ENCODE measurements around the gene CCNY.
"Not testable (repeated sequence)": the region's sequence is repeated elsewhere in the genome, so short reads cannot be mapped to it uniquely, and the experiment has no call there.

Gene CCNY

DNA sequence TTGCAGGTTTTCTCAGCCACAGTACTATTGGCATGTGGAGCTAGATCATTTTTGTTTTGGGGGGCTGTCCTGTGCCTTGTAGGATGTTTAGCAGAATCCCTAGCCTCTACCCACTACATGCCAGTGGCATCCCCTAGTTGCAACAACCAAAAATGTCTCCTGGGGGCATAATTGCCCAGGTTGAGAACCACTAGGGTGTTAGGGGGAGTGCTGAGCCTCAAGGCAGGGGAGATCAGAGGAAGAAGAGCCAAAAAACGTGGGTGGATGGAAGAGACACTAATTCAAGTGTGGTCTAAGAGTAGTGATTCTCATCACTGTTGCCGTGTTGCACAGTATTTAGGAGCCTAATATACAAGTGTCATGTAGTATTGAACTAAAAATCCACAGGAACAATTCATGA, 31.7 kb upstream of the CCNY start:
- no peaks in the 10 kb centered on the region for H3K4me1 ChIP-seq (ENCODE audit: control insufficient read depth in 1 of 2, insufficient read depth in 1 of 2, low read depth in 1 of 2, low read length in 1 of 2)
- H3K4me3 ChIP-seq (ENCODE audit: low read depth in 1 of 2, low read length in 1 of 2), result no peak overlapping the region
- no peaks in the 10 kb centered on the region for H3K36me3 ChIP-seq
- H3K9me3 ChIP-seq, result no peaks in the 10 kb centered on the region
- no peak overlapping the region for H3K27ac ChIP-seq
- TF ChIP-seq, protein P1, sequence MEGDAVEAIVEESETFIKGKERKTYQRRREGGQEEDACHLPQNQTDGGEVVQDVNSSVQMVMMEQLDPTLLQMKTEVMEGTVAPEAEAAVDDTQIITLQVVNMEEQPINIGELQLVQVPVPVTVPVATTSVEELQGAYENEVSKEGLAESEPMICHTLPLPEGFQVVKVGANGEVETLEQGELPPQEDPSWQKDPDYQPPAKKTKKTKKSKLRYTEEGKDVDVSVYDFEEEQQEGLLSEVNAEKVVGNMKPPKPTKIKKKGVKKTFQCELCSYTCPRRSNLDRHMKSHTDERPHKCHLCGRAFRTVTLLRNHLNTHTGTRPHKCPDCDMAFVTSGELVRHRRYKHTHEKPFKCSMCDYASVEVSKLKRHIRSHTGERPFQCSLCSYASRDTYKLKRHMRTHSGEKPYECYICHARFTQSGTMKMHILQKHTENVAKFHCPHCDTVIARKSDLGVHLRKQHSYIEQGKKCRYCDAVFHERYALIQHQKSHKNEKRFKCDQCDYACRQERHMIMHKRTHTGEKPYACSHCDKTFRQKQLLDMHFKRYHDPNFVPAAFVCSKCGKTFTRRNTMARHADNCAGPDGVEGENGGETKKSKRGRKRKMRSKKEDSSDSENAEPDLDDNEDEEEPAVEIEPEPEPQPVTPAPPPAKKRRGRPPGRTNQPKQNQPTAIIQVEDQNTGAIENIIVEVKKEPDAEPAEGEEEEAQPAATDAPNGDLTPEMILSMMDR (IDR thresholded peaks at IDR 0.05), result no peak
- peaks cover 30% of the 10 kb centered on the region for H3K27me3 ChIP-seq

DNA sequence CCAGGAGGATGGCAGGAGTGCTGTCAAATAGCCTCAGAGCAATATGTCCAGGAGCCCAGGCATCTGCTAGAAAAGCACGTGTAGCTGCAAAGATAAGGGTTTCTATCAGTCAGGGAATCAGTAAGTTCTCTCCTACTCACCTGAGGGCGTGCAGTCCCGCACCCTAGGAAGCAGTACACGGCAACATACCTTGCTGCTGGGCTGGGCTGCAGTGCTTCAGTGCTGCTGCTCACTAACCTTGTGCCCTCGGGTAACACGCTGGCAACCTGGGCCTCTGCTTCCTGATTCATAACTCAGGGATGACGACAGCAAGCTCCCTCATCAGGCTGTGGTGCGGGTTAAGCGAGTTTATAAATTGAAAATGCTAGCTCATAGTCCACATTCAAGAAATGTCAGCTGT, 29.5 kb upstream of the CCNY start:
- TF ChIP-seq, protein P1 (IDR thresholded peaks at IDR 0.05), result no peak
- H3K9me3 ChIP-seq, result no peaks in the 10 kb centered on the region
- no peaks in the 10 kb centered on the region for H3K36me3 ChIP-seq
- no peak overlapping the region for H3K4me3 ChIP-seq (ENCODE audit: low read depth in 1 of 2, low read length in 1 of 2)
- no peak overlapping the region for H3K27ac ChIP-seq
- H3K4me1 ChIP-seq (ENCODE audit: control insufficient read depth in 1 of 2, insufficient read depth in 1 of 2, low read depth in 1 of 2, low read length in 1 of 2), result no peaks in the 10 kb centered on the region
- H3K27me3 ChIP-seq, result peaks cover 31% of the 10 kb centered on the region

DNA sequence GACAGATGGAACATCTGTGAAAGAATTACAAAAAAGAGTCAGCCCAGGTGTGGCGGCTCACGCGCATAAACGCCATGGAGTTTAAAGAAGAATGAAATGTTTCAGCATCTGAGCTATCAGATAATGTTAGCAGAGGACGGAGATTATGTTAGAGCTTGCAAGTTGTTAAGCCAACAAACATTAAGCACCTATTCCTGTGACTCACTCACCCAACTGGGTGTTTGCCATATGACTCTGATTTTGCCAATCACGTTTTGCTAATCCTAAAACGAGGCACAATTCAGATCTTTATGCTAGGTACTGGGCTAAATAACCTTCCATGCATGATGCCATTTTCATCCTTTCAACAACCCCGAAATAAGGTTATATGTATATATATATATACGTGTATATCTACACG, 29.0 kb upstream of the CCNY start:
- Histone ChIP-seq H3K27ac (no peak overlapping the region), H3K9me3 (no peaks in the 10 kb centered on the region), H3K36me3 (no peaks in the 10 kb centered on the region), H3K27me3 (peaks cover 31% of the 10 kb centered on the region), H3K4me3 (ENCODE audit: low read depth in 1 of 2, low read length in 1 of 2) (no peak overlapping the region), H3K4me1 (ENCODE audit: control insufficient read depth in 1 of 2, insufficient read depth in 1 of 2, low read depth in 1 of 2, low read length in 1 of 2) (no peaks in the 10 kb centered on the region)
- TF ChIP-seq, protein P1 (IDR thresholded peaks at IDR 0.05), result no peak

DNA sequence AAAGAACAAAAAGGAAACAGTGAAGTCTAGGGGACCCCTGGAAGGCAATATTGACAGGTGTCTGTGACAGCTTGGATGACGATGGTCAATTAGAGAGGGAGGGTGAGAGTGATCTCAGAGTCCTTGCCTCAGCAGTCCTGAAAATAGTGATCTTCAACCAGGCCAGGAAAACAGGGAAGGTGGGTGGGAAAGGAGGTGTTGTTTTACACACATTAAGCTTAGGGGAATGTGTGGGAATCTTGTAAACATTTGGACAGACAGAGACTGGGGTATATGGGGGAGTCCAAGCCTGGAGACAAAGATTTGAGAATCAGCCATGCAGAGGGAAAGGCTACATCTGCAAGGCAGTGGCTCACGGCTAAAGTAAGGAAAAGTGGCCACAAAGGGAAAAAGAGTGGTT, 27.5 kb upstream of the CCNY start:
- H3K9me3 ChIP-seq, result no peaks in the 10 kb centered on the region
- H3K36me3 ChIP-seq, result no peaks in the 10 kb centered on the region
- H3K4me1 ChIP-seq (ENCODE audit: control insufficient read depth in 1 of 2, insufficient read depth in 1 of 2, low read depth in 1 of 2, low read length in 1 of 2), result no peaks in the 10 kb centered on the region
- H3K4me3 ChIP-seq (ENCODE audit: low read depth in 1 of 2, low read length in 1 of 2), result no peak overlapping the region
- H3K27ac ChIP-seq, result no peak overlapping the region
- peaks cover 31% of the 10 kb centered on the region for H3K27me3 ChIP-seq
- TF ChIP-seq, protein P1 (IDR thresholded peaks at IDR 0.05), result no peak

DNA sequence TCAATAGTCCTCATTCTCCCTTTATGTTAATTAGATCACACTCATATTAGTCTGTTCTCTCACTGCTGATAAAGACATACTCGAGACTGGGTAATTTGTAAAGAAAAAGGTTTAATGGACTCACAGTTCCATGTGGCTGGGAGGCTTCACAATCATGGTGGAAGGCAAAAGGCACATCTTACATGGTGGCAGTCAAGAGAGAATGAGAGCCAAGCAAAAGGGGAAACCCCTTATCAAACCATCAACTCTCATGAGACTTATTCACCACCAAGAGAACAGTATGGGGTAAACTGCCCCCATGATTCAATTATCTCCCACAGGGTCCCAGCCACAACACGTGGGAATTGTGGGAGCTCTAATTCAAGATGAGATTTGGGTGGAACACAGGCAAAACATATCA, 22.2 kb upstream of the CCNY start:
- H3K9me3 ChIP-seq, result not testable (repeated sequence)

DNA sequence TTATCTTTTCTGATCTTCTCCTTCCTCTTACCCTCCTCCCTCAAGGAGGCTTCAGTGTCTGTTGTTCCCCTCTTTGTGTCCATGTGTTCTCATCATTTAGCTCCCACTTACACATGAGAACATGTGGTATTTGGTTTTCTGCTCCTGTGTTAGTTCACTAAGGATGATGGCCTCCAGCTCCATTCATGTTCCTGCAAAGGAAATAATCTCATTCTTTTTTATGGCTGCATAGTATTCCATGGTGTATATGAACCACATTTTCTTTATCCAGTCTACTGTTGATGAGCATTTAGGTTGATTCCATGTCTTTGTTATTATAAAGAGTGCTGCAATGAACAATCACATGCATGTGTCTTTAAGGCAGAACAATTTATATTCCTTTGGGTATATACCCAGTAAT, 21.1 kb upstream of the CCNY start:
- H3K36me3 ChIP-seq, result peaks cover 16% of the 10 kb centered on the region
- H3K27ac ChIP-seq; H3K9me3 ChIP-seq; H3K4me3 ChIP-seq (ENCODE audit: low read depth in 1 of 2, low read length in 1 of 2); H3K4me1 ChIP-seq (ENCODE audit: control insufficient read depth in 1 of 2, insufficient read depth in 1 of 2, low read depth in 1 of 2, low read length in 1 of 2); H3K27me3 ChIP-seq: not testable (repeated sequence)

More for the DNA sequence above, 22.2 kb upstream of the CCNY start:
- H3K27me3 ChIP-seq; H3K27ac ChIP-seq; H3K4me1 ChIP-seq (ENCODE audit: control insufficient read depth in 1 of 2, insufficient read depth in 1 of 2, low read depth in 1 of 2, low read length in 1 of 2); H3K4me3 ChIP-seq (ENCODE audit: low read depth in 1 of 2, low read length in 1 of 2): not testable (repeated sequence)
- peaks cover 16% of the 10 kb centered on the region for H3K36me3 ChIP-seq

Measured in neutrophil (primary cell).